ENCODE measurements around the gene APOBR. TPM values are rescaled to one million over a fixed set of nuclear protein-coding genes. Genes with fewer than 3 reads are reported as not detected.

The APOBR gene
- total RNA-seq, 1 donor from 2014 or later, result not detected

DNA sequence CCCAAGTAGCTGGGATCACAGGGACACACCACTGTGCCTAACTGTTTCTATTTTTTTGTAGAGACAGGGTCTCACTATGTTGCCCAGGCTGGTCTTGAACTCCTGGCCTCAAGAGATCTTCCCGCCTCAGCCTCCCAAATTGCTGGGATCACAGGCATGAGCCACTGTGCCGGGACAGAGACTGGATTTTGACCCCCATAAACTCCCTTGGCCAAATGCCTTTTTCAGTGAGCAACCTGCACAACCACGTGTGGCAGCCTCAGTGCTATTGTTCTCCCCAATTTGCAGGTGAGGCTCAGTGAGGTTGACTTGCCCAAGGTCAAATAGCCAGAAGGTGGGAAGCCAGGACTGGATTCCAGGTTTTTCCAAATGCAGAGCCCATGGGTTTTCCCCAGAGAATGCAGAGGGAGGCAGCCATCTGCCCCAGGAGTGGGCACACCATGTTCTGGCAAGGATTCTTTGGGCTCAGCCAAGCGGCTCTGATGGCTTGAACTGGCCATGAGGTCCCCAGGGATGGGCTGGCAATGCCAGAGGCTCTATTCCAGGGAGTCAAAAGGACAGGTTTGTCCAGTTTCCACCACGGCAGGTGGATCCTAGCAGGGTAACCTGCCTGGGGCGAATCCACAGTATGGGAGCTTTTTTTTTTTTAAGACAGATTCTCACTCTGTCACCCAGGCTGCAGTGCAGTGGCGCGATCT is 10.4 kb downstream of the APOBR start:
- no peaks in the 10 kb centered on the region for H3K9me3 ChIP-seq (ENCODE audit: low read depth)
- H3K4me1 ChIP-seq, result no peaks in the 10 kb centered on the region
- no peak overlapping the region for H3K9ac ChIP-seq
- H3K4me3 ChIP-seq, result no peak overlapping the region
- no peaks in the 10 kb centered on the region for H3K27me3 ChIP-seq
- H3K27ac ChIP-seq, result no peak overlapping the region
- no peak overlapping the region for H2AFZ ChIP-seq (replicated peaks)
- no peak overlapping the region for H3K27ac Mint-ChIP-seq
- no peaks in the 10 kb centered on the region for H3K36me3 ChIP-seq
- H3K4me1 Mint-ChIP-seq, result peaks cover 3% of the 10 kb centered on the region
- DNase-seq (ENCODE audit: low spot score), result no peak
- H3K36me3 Mint-ChIP-seq, result no peaks in the 10 kb centered on the region
- no peak overlapping the region for H3K4me2 ChIP-seq
- no peaks in the 10 kb centered on the region for H3K9me3 Mint-ChIP-seq
- H3K27me3 Mint-ChIP-seq (ENCODE audit: insufficient read depth, low read depth), result peaks cover 10% of the 10 kb centered on the region
- TF ChIP-seq EZH2 (IDR thresholded peaks at IDR 0.05) (no peak), EZH2phosphoT487 (IDR thresholded peaks at IDR 0.05) (no peak)
- TF ChIP-seq, protein P1, sequence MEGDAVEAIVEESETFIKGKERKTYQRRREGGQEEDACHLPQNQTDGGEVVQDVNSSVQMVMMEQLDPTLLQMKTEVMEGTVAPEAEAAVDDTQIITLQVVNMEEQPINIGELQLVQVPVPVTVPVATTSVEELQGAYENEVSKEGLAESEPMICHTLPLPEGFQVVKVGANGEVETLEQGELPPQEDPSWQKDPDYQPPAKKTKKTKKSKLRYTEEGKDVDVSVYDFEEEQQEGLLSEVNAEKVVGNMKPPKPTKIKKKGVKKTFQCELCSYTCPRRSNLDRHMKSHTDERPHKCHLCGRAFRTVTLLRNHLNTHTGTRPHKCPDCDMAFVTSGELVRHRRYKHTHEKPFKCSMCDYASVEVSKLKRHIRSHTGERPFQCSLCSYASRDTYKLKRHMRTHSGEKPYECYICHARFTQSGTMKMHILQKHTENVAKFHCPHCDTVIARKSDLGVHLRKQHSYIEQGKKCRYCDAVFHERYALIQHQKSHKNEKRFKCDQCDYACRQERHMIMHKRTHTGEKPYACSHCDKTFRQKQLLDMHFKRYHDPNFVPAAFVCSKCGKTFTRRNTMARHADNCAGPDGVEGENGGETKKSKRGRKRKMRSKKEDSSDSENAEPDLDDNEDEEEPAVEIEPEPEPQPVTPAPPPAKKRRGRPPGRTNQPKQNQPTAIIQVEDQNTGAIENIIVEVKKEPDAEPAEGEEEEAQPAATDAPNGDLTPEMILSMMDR (IDR thresholded peaks at IDR 0.05), result no peak
- no peaks in the 10 kb centered on the region for H4K20me1 ChIP-seq (ENCODE audit: low read depth)
- H3F3A ChIP-seq (ENCODE audit: low read depth), result no peaks in the 10 kb centered on the region
- no peak overlapping the region for H3K4me3 Mint-ChIP-seq
- H3K79me2 ChIP-seq (ENCODE audit: low read depth), result no peaks in the 10 kb centered on the region

DNA sequence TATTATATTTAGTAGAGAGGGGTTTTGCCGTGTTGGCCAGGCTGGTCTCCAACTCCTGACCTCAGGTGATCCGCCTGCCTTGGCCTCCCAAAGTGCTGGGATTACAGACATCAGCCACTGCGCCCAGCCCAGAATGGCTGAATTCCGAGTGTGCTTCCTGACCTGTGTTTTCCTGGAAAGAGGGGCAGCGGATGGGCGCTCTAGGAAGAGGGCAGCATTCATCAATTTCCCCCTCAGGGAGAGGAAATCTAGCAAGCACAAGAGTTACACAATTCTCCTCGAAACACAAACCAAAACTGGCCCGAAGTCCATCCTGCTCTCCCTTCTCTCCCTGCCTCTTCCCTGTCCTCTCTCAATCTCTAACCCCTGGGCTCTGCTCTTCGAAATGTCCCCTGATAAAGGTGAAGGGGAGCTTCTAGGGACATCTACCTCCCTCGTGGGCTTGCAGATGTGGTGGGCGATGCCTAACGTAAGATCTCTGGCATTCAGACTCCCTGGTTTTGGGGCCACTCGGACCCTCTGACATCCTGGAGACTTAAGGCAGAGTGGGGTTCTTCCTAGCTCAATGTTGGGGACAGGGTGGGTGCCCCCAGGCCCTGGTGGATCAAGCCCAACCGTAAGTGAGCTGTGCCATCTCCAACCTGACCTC is 11.2 kb downstream of the APOBR start:
- Histone ChIP-seq H3K36me3 (no peaks in the 10 kb centered on the region), H3K27me3 (no peaks in the 10 kb centered on the region), H3K9ac (no peak overlapping the region), H3K4me1 (no peaks in the 10 kb centered on the region), H2AFZ (replicated peaks) (no peak overlapping the region), H3K4me2 (no peak overlapping the region), H4K20me1 (ENCODE audit: low read depth) (no peaks in the 10 kb centered on the region), H3K4me3 (no peak overlapping the region), H3F3A (ENCODE audit: low read depth) (no peaks in the 10 kb centered on the region), H3K79me2 (ENCODE audit: low read depth) (no peaks in the 10 kb centered on the region), H3K9me3 (ENCODE audit: low read depth) (no peaks in the 10 kb centered on the region), H3K27ac (no peak overlapping the region)
- TF ChIP-seq EZH2phosphoT487 (IDR thresholded peaks at IDR 0.05) (no peak), EZH2 (IDR thresholded peaks at IDR 0.05) (no peak)
- Mint-ChIP-seq H3K27me3 (ENCODE audit: insufficient read depth, low read depth) (peaks cover 10% of the 10 kb centered on the region), H3K4me1 (no peaks in the 10 kb centered on the region), H3K27ac (no peak overlapping the region), H3K9me3 (no peaks in the 10 kb centered on the region), H3K4me3 (no peak overlapping the region), H3K36me3 (no peaks in the 10 kb centered on the region)
- no peak for DNase-seq (ENCODE audit: low spot score)

DNA sequence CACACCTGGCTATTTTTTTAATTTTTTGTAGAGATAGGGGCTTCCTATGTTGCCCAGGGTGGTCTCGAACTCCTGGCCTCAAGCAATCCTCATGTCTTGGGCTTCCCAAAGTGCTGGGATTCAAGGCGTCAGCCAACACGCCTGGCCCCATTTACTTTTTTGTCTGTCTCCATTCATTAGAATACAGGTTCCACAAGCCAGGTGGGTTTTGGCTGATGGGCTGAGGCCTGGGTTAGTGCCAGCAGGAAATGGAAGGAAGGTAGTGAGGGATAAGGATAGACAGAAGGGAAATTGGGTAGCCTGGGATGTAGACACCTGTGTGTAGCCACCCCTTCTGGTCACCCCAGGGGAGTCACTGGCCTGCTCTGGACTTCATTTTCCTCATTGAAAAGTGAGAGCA is 16.6 kb downstream of the APOBR start:
- H3K9me3 ChIP-seq (ENCODE audit: low read depth), result no peaks in the 10 kb centered on the region
- no peaks in the 10 kb centered on the region for H3F3A ChIP-seq (ENCODE audit: low read depth)
- H3K9ac ChIP-seq, result no peak overlapping the region
- Mint-ChIP-seq H3K27me3 (ENCODE audit: insufficient read depth, low read depth) (peaks cover 10% of the 10 kb centered on the region), H3K27ac (no peak overlapping the region), H3K4me3 (no peak overlapping the region), H3K9me3 (no peaks in the 10 kb centered on the region), H3K4me1 (no peaks in the 10 kb centered on the region), H3K36me3 (no peaks in the 10 kb centered on the region)
- no peak overlapping the region for H3K4me3 ChIP-seq
- H3K27ac ChIP-seq, result no peak overlapping the region
- no peaks in the 10 kb centered on the region for H3K36me3 ChIP-seq
- no peaks in the 10 kb centered on the region for H3K79me2 ChIP-seq (ENCODE audit: low read depth)
- H2AFZ ChIP-seq (replicated peaks), result no peak overlapping the region
- H4K20me1 ChIP-seq (ENCODE audit: low read depth), result no peaks in the 10 kb centered on the region
- no peak overlapping the region for H3K4me2 ChIP-seq
- H3K27me3 ChIP-seq, result no peaks in the 10 kb centered on the region
- no peaks in the 10 kb centered on the region for H3K4me1 ChIP-seq
- DNase-seq (ENCODE audit: low spot score), result no peak
- TF ChIP-seq EZH2phosphoT487 (IDR thresholded peaks at IDR 0.05), result no peak
- TF ChIP-seq EZH2 (IDR thresholded peaks at IDR 0.05), result no peak
- TF ChIP-seq, protein P1 (IDR thresholded peaks at IDR 0.05), result no peak

Data from neural progenitor cell (in vitro differentiated cells).